PC-9 (cell line): ENCODE measurements around the gene KDM5A.

Experiments
- CTCF ChIP-seq: fragments of 200-600 bp; sonication (generic); conservative IDR thresholded peaks from 2 replicates; pipeline ENCODE4 v1.6.1; 2017; ENCODE audit warnings: mixed run types, antibody characterized with exemption, mild to moderate bottlenecking, moderate library complexity
- EZH2 ChIP-seq: fragments of 200-600 bp; sonication (generic); IDR thresholded peaks from 2 replicates; pipeline ENCODE4 v1.8.0; 2017; ENCODE audit warnings: antibody characterized with exemption, low read depth

GRCh38 chr12:242496-242895 is 146.6 kb downstream of the KDM5A start:
- no peak for TF ChIP-seq CTCF
- TF ChIP-seq EZH2: no peak
